ENCODE results near the gene KCNH2. TPM values are rescaled to one million over a fixed set of nuclear protein-coding genes. Genes with fewer than 3 reads are reported as not detected.
A peak's percentile ranks its signal among the peaks of the same experiment; 100 is the strongest.

The KCNH2 gene
- total RNA-seq, 1 donor, result not detected

- no peak for TF ChIP-seq CTCF (IDR thresholded peaks at IDR 0.05; ENCODE audit: extremely low read depth, low read depth, low read length)
- Histone ChIP-seq H2AFZ (ENCODE audit: low read length) (no peak within 1 kb of the TSS), H4K20me1 (ENCODE audit: insufficient read depth, low read length) (no peaks in the 10 kb centered on the region), H3K4me2 (ENCODE audit: insufficient read depth, low read length) (no peak within 1 kb of the TSS), H3K4me1 (ENCODE audit: insufficient read depth, low read length) (peaks cover 8% of the 10 kb centered on the region), H3K27me3 (ENCODE audit: insufficient read depth, low read length) (peaks cover 36% of the 10 kb centered on the region), H3K27ac (ENCODE audit: low read depth, low read length) (no peak within 1 kb of the TSS), H3K79me2 (ENCODE audit: insufficient read depth, low read length) (peaks cover 3% of the 10 kb centered on the region), H3K36me3 (ENCODE audit: insufficient read depth, low read length) (no peaks in the 10 kb centered on the region), H3K9me3 (ENCODE audit: low read depth, low read length) (no peaks in the 10 kb centered on the region), H3K4me3 (ENCODE audit: insufficient read depth, low read length) (no peak within 1 kb of the TSS)
- no peak for DNase-seq (ENCODE audit: insufficient read length, low spot score, missing footprints)
Measured at GRCh38 chr7:151024435-151025056, 46.4 kb upstream of the KCNH2 start, which contains the start of gene ATG9B. Gene ATG9B (minus strand): TSS chr7:151024494. CDS start chr7:151024423, 71 bp downstream.

GRCh38 chr7:151023232-151023631 lies 45.1 kb upstream of the KCNH2 start:
- H3K79me2 ChIP-seq (ENCODE audit: insufficient read depth, low read length), result no peaks in the 10 kb centered on the region
- H3K4me1 ChIP-seq (ENCODE audit: insufficient read depth, low read length), result peaks cover 5% of the 10 kb centered on the region
- H3K27me3 ChIP-seq (ENCODE audit: insufficient read depth, low read length), result peaks cover 49% of the 10 kb centered on the region
- no peak overlapping the region for H3K27ac ChIP-seq (ENCODE audit: low read depth, low read length)
- TF ChIP-seq CTCF (IDR thresholded peaks at IDR 0.05; ENCODE audit: extremely low read depth, low read depth, low read length), result no peak
- no peak overlapping the region for H2AFZ ChIP-seq (ENCODE audit: low read length)
- H3K4me2 ChIP-seq (ENCODE audit: insufficient read depth, low read length), result no peak overlapping the region
- no peak overlapping the region for H3K4me3 ChIP-seq (ENCODE audit: insufficient read depth, low read length)
- no peaks in the 10 kb centered on the region for H4K20me1 ChIP-seq (ENCODE audit: insufficient read depth, low read length)
- H3K9me3 ChIP-seq (ENCODE audit: low read depth, low read length), result no peaks in the 10 kb centered on the region
- H3K36me3 ChIP-seq (ENCODE audit: insufficient read depth, low read length), result no peaks in the 10 kb centered on the region
- DNase-seq (ENCODE audit: insufficient read length, low spot score, missing footprints), result peak; percentile 64

GRCh38 chr7:151020231-151020630 lies 42.1 kb upstream of the KCNH2 start:
- Histone ChIP-seq H3K9me3 (ENCODE audit: low read depth, low read length) (no peaks in the 10 kb centered on the region), H3K27me3 (ENCODE audit: insufficient read depth, low read length) (peaks cover 47% of the 10 kb centered on the region), H2AFZ (ENCODE audit: low read length) (no peak overlapping the region), H3K36me3 (ENCODE audit: insufficient read depth, low read length) (no peaks in the 10 kb centered on the region), H3K4me3 (ENCODE audit: insufficient read depth, low read length) (no peak overlapping the region), H3K27ac (ENCODE audit: low read depth, low read length) (no peak overlapping the region), H3K4me1 (ENCODE audit: insufficient read depth, low read length) (no peaks in the 10 kb centered on the region), H3K79me2 (ENCODE audit: insufficient read depth, low read length) (no peaks in the 10 kb centered on the region), H3K4me2 (ENCODE audit: insufficient read depth, low read length) (no peak overlapping the region), H4K20me1 (ENCODE audit: insufficient read depth, low read length) (no peaks in the 10 kb centered on the region)
- TF ChIP-seq CTCF (IDR thresholded peaks at IDR 0.05; ENCODE audit: extremely low read depth, low read depth, low read length), result no peak
- DNase-seq (ENCODE audit: insufficient read length, low spot score, missing footprints), result no peak

- Histone ChIP-seq H2AFZ (ENCODE audit: low read length) (no peak overlapping the region), H3K9me3 (ENCODE audit: low read depth, low read length) (no peaks in the 10 kb centered on the region), H3K36me3 (ENCODE audit: insufficient read depth, low read length) (no peaks in the 10 kb centered on the region), H3K4me1 (ENCODE audit: insufficient read depth, low read length) (peaks cover 1% of the 10 kb centered on the region), H3K27ac (ENCODE audit: low read depth, low read length) (no peak overlapping the region), H3K4me3 (ENCODE audit: insufficient read depth, low read length) (peak overlapping the region; percentile 28), H3K4me2 (ENCODE audit: insufficient read depth, low read length) (no peak overlapping the region), H3K27me3 (ENCODE audit: insufficient read depth, low read length) (peaks cover 49% of the 10 kb centered on the region), H4K20me1 (ENCODE audit: insufficient read depth, low read length) (no peaks in the 10 kb centered on the region), H3K79me2 (ENCODE audit: insufficient read depth, low read length) (no peaks in the 10 kb centered on the region)
- DNase-seq (ENCODE audit: insufficient read length, low spot score, missing footprints), result peak; percentile 84
- TF ChIP-seq CTCF (IDR thresholded peaks at IDR 0.05; ENCODE audit: extremely low read depth, low read depth, low read length), result no peak
Measured at GRCh38 chr7:151019130-151019447, 41.0 kb upstream of the KCNH2 start.

Measured in osteoblast (primary cell).